Loucy (cell line): Measurements from ENCODE around the gene CBLN3.

Experiments used
- CTCF ChIP-seq: fragments of 200-600 bp; sonication (generic); conservative IDR thresholded peaks from 2 replicates; pipeline ENCODE4 v1.5.1; 2014; ENCODE audit warnings: mild to moderate bottlenecking, antibody characterized with exemption, low read length
- EZH2phosphoT487 ChIP-seq: fragments of 200-600 bp; IDR thresholded peaks from 2 replicates; pipeline ENCODE4 v1.6.1; 2018; ENCODE audit warnings: antibody characterized with exemption, mild to moderate bottlenecking, moderate library complexity, borderline replicate concordance

- no peak for TF ChIP-seq CTCF
- no peak for TF ChIP-seq EZH2phosphoT487
Measured at GRCh38 chr14:24463884-24464785, 34.7 kb upstream of the CBLN3 start.
